ENCODE data around the gene RBKS.
"Not testable (repeated sequence)": the region's sequence is repeated elsewhere in the genome, so short reads cannot be mapped to it uniquely, and the experiment has no call there.

Gene RBKS

GRCh38 chr2:27756091-27756490 is 134.1 kb downstream of the RBKS start:
- DNase-seq: no peak

DNA sequence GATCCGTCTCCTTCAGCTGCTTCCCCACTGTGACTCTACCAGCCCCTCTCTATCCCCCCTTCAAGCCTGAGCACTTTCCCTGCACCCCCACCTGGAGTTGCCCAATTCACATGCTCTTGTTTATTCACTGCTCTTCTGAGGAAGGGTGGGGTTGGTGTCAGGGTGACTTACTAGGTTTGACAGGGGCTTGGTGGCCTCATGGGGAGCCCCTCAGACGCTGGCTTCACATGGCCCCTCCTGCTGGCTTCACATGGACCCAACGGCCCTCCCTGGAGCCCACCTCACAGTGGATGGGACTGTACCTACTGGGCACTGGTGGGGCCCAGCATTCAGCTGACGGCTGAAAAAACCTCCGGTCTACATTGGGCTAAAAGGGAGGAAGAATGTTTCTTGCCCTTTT is 135.4 kb downstream of the RBKS start:
- DNase-seq: no peak

GRCh38 chr2:27754138-27754588 is 136.0 kb downstream of the RBKS start:
- DNase-seq: no peak

DNA sequence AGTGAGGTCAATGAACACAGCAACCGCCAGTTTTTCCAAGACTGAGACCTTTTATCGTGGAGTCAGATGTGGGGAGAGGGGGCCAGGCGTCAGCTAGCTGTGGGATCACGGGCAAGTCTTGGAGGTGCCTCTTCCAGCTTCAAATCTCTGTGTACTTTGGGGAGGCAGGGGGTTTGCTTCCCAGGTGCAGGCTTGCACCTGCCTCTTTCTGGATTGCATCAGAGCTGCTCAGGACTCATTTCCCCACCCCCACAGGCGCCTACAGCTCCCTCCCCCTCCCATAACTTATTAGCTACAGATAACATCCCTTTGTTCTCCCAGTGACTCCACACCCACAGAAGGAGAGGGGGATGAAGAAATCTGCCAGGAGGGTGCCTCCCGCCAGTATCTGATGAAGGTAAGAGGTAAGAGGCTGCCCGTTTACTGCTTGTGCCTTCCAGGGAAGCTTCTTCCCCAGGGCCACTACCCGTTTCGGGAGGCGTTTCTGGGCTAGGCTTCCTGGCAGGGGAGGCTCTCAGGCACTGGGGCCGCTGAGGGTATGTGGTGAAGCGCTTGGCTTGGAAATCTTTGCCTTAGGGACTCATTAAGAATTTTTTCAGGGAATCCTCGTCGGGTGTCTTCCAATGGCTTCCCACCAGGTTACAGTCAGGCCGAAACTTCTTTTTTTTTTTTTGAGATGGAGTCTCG is 137.5 kb downstream of the RBKS start:
- peak; percentile 91 for DNase-seq

DNA sequence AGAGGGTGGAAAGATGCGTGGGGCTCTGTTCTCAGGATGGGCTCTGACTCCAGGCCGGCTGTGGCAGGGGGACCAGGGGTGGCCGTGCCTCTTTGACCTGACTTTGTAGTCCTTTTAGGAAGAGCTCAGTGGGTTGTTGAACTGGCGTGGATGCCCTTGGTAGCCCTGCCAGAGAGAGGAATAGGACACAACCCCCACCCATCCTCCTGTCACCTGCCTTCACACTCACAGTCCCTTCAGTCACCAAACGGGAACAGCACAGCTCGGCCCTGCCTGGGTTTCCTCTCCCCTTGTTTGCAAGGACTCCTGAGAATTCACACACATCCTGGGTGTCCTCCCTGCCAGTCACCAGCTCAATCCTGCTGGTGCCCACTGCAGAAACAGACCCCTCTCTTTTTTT is 138.8 kb downstream of the RBKS start:
- DNase-seq: no peak

GRCh38 chr2:27748803-27749554 is 141.2 kb downstream of the RBKS start:
- not testable (repeated sequence) for DNase-seq

GRCh38 chr2:27747827-27748352 is 142.3 kb downstream of the RBKS start:
- no peak for DNase-seq

- no peak for DNase-seq
These were observed 143.9 kb downstream of the RBKS start for GRCh38 chr2:27746325-27746724.

- DNase-seq: not testable (repeated sequence)
These were observed 144.7 kb downstream of the RBKS start for GRCh38 chr2:27745494-27745893.

DNA sequence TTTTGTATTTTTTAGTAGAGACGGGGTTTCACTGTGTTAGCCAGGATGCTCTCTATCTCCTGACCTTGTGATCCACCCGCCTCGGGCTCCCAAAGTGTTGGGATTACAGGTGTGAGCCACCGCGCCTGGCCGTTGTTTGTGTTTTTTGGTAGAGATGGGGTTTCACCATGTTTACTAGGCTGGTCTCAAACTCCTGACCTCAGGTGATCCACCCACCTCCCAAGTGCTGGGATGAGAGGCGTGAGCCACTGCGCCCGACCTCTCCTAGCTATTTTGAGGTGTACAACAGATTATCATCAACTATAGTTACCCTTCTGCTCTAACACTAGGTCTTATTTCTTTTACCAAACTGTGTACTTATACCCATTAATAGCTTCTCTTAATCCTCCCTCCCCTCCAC is 147.6 kb downstream of the RBKS start:
- DNase-seq: no peak

DNA sequence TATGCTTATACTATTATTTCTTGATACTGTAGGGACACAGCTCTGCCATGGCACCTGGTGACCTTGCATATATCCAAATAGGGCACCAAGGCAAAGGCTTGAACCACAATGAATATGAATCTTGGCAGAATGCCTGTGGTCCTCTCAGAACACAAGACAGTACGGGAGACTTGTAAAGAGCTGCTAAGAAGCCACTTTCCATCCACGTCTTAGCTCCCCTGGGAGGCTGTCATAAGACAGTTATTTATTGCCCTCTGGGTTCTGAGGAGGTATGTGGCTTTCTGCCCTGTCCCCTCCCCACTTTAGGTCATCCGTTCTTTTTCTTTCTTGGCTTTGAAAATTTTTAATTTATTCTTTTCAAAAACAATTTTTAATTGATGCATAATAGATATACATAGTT is 148.5 kb downstream of the RBKS start:
- DNase-seq: no peak

- DNase-seq: no peak
These were observed 151.2 kb downstream of the RBKS start for GRCh38 chr2:27739058-27739373.

DNA sequence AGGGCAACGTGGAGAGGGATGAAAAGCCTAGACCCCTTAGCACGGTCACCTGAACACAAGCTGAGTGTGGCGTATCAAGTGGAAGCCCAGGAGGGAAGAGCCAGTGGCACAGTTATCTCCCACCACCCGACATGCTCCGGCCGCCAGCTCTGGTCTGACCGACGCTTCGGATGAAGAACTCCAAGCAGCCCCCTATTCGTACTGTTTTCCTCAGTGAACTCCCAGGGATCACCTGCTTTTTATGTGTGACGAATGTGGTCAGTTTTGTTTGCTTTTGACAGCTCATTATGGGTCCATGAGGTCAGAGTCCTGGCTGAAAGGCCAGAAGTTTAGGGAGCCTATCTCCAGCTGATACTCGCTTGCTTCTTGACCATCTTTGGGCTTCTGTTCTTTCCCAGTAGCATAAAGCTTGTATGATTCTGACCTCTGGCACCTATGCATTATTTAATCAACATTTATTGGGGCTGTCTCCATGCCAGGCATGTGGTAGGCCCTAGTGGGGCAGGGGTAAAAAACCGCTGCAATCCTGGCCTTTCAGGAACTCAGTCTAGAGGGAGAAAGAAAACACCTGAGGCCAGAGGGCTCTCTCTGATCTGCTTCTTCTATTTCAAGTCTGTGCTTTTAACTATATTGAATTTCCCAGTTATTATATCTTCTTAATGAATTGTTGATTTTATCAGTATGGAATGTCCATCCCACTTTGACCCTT is 151.7 kb downstream of the RBKS start:
- no peak for DNase-seq

DNA sequence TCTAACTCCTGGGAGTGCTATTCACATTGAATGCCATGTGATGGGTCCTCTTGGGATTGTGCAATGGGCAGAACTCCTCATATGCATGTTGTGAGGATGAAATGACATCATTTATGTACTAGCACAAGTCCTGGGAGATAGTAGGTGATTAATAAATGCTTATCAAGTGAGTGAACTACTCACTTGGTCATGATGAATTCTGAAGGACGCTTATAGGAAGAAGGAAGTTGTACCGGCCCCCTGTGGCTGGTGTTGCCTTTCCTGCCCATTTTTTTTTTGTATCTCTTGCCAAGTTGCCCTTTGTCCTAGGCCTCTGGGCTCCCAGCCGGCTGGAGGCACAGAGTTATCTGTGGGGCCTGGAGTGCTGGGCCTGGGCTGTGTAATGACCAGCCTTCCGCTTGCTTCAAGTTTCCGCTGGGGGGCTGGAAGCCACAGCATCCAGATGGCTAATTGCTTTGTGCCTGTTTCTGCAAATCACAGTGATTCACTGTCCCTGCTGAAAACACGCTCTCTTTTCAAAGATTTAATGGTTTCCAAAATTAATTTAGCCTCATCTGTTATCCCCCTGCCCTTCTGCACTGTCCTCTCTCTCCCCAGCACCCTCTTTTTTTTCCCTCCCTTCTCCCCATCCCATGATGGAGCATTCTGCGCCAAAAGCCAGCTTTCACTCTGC is 152.4 kb downstream of the RBKS start:
- DNase-seq: no peak

DNA sequence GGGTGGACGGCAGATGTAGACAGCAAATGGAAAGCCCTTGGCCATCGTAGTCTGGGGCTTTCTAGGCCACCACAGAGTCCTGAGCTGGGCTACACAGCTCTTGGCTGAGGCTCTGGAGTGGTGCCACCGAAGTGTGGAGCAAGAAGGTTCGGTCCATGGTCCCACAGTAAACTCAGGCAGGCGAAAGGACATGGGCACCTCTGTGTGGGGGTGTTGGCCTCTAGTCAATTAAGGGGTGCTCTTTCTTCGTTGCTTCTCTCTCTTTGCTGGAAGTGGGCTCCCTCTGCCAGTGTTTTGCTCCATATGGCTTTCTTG is 153.3 kb downstream of the RBKS start:
- no peak for DNase-seq

GRCh38 chr2:27736031-27736889 is 153.9 kb downstream of the RBKS start:
- no peak for DNase-seq

- no peak for DNase-seq
These were observed 154.8 kb downstream of the RBKS start for GRCh38 chr2:27735263-27735904.

DNA sequence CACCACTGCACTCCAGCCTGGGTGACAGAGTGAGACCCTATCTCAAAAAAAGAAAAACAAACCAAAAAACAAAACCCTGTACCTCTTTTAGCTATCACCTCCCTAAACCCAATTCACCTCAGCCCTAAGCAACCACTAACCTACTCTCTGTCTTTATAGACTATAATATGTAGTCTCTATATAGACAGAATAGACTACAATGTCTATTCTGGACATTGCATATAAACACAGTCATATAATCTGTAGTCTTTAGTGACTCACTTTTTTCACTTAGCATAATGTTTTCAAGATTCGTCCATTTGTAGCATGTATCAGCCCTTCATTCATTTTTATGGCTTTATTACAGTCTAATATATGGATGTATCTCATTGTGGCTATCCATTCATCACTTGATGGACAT is 155.9 kb downstream of the RBKS start:
- no peak for DNase-seq
